Urinary bladder (tissue), 4 donors: ENCODE measurements around the gene CNR2. TPM values are rescaled to one million over a fixed set of nuclear protein-coding genes. Genes with fewer than 3 reads are reported as not detected.
A peak's percentile ranks its signal among the peaks of the same experiment; 100 is the strongest.
"Not testable (repeated sequence)": the region's sequence is repeated elsewhere in the genome, so short reads cannot be mapped to it uniquely, and the experiment has no call there.

Experiments
- DNase-seq: peaks from one replicate; pipeline ENCODE4 v3.0.0-alpha.2; 2015; ENCODE audit errors: extremely low spot score
- H3K27ac ChIP-seq: one replicate; pipeline ENCODE4 v1.5.1; 2013; ENCODE audit warnings: low read depth, mild to moderate bottlenecking, moderate library complexity
- H3K36me3 ChIP-seq: one replicate; pipeline ENCODE4 v1.6.1; 2013; ENCODE audit warnings: mild to moderate bottlenecking, moderate library complexity; ENCODE audit not compliant: insufficient read depth
- H3K4me1 ChIP-seq: one replicate; pipeline ENCODE4 v1.6.1; 2013; ENCODE audit warnings: mild to moderate bottlenecking, moderate library complexity; ENCODE audit not compliant: insufficient read depth
- H3K4me3 ChIP-seq: one replicate; pipeline ENCODE4 v1.5.1; 2013; ENCODE audit warnings: low read depth, low read length
- WGBS: extraction: QIAGEN DNeasy Blood & Tissue Kit; methylation state at CpG from one replicate; pipeline ENCODE4 v1.1.7; 2013; 5-methylcytosine and 5-hydroxymethylcytosine counted together
- polyA plus RNA-seq: library from polyadenylated mRNA; stranded (reverse); fragments of 200-250 nt; gene quantifications from one replicate; pipeline ENCODE4 v1.2.3, GENCODE V29; 2013
- total RNA-seq: library from RNA; depleted of rRNA; stranded (reverse); fragments of >200 nt; gene quantifications from one replicate; pipeline ENCODE4 v1.2.3, GENCODE V29; 2014
- donor health status: healthy with polysubstance abuse.
- donor health status: healthy.

Gene CNR2
- total and polyA plus RNA-seq, 2 donors = 0.11 TPM; not detected in 1

DNA sequence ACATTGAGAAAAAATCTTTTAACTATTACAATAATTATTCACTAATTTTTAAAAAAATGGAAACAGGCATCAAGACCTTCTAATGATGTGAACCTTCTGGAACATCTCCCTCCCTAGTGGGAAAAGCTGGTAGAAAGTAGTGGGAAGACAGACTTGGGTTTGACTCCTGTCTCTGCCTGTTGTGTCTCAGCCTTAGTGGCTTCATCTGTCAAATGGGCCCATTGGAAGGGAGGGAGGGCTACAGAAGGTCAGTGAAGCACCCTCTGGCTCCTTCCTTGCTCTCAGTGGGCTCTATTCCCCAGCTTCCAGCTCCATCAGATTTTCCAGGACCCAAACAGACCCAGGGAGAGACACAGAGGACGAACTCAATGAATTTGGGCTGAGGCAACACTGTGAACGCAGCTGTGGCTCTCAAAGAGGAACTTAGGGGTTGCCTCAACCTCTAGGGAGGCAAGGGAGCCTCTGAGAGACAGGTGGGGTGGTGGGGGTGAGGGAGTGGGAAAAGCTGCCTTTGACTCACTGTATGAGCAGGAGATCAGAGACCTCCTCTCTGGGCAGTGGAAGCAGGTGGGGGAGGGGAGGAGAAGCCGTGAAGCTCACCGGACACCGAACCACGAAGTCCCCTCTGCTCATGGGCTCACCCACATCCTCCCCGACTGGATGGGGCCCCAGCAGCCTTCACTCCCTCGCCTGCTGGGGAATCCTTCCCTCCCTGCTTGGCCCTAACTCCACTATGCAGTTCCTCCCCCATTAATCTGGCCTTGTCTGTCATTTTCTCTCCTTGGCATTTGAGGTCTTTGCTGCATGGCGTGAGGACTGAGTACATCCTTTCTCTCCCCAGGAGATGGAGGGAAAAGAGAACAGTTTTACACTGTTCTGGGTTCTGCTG is 4.5 kb downstream of the CNR2 start:
- Histone ChIP-seq H3K4me1 (no peaks in the 10 kb centered on the region), H3K27ac (no peak overlapping the region), H3K4me3 (no peak overlapping the region), H3K36me3 (no peaks in the 10 kb centered on the region)
- DNase-seq = no peak
- 40% methylated on average over 9 of the region's 9 CpGs for WGBS

DNA sequence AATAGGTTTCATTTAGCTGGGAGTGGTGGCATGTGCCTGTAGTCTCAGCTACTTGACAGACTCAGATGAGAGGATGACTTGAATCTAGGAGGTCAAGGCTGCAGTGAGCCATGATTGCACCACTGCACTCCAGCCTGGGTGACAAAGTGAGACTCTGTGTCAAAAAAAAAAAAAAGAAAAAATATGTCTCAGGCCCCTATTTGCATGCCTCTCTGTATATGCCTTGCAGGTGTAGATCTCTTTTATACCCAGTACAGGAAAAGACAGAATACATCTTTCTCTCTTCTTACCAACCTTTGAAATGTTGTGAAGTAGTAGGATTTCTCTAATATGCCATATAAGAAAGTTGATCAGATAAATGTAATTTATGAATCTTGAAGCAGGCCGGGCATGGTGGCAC is 6.4 kb downstream of the CNR2 start:
- Histone ChIP-seq H3K27ac (no peak overlapping the region), H3K4me1 (no peaks in the 10 kb centered on the region), H3K4me3 (no peak overlapping the region), H3K36me3 (no peaks in the 10 kb centered on the region)
- WGBS = 69% methylated on average over 1 of the region's 1 CpG
- DNase-seq = no peak

DNA sequence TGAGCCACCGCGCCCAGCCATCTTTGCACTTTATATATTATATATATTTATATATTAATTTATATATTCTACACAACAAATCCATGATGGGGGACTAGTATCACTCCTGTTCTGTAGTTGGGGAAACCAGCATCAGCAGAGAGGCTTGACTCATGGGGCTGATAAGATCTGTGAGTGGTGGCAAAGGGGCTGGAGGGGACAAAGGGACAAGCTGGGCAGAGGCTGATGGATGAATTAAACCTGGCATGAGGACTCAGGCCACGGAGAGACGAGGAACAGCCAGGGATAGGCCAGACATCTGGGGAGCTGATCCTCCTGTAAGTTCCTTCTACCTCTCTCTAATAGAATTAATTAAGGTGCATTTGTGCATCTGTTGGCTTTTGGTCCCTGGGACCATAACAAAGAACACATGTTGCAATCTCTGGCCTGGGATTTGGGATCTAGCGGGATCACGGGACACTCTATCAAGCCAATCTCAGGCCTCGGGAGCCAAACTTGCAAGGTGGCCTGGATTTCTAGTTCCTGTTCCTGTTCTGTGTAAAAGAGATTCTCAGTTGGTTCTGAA is 7.6 kb downstream of the CNR2 start:
- H3K4me1 ChIP-seq = no peaks in the 10 kb centered on the region
- H3K36me3 ChIP-seq = no peaks in the 10 kb centered on the region
- H3K4me3 ChIP-seq = no peak overlapping the region
- WGBS = 88% methylated on average over 7 of the region's 7 CpGs
- DNase-seq = no peak
- H3K27ac ChIP-seq = no peak overlapping the region

GRCh38 chr1:23904748-23905357 is 8.3 kb downstream of the CNR2 start:
- H3K4me3 ChIP-seq = no peak overlapping the region
- H3K4me1 ChIP-seq = no peaks in the 10 kb centered on the region
- no peak overlapping the region for H3K27ac ChIP-seq
- 83% methylated on average over 10 of the region's 10 CpGs for WGBS
- DNase-seq = no peak
- no peaks in the 10 kb centered on the region for H3K36me3 ChIP-seq

DNA sequence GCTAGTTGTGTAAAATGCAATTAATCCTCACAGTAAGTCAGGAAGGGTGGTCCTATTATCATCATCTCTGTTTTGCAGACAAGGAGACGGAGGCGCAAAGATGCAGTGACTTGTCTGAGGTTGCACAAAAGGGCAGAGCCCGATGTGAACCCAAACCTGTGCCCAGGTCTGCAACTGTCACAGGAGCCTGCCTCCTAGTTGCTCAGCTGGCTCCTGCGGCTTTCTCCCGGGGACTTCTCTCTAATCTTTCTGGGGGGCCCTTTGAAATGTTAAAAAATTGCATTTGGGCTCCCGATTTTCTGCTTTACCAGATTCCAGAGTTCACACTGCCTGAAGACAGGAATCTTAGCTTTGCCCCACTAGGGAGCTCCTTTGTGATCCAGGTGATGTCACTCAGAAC is 9.4 kb downstream of the CNR2 start:
- H3K36me3 ChIP-seq = no peaks in the 10 kb centered on the region
- H3K4me3 ChIP-seq = no peak overlapping the region
- WGBS = 63% methylated on average over 6 of the region's 6 CpGs
- DNase-seq = no peak
- no peaks in the 10 kb centered on the region for H3K4me1 ChIP-seq
- no peak overlapping the region for H3K27ac ChIP-seq

DNA sequence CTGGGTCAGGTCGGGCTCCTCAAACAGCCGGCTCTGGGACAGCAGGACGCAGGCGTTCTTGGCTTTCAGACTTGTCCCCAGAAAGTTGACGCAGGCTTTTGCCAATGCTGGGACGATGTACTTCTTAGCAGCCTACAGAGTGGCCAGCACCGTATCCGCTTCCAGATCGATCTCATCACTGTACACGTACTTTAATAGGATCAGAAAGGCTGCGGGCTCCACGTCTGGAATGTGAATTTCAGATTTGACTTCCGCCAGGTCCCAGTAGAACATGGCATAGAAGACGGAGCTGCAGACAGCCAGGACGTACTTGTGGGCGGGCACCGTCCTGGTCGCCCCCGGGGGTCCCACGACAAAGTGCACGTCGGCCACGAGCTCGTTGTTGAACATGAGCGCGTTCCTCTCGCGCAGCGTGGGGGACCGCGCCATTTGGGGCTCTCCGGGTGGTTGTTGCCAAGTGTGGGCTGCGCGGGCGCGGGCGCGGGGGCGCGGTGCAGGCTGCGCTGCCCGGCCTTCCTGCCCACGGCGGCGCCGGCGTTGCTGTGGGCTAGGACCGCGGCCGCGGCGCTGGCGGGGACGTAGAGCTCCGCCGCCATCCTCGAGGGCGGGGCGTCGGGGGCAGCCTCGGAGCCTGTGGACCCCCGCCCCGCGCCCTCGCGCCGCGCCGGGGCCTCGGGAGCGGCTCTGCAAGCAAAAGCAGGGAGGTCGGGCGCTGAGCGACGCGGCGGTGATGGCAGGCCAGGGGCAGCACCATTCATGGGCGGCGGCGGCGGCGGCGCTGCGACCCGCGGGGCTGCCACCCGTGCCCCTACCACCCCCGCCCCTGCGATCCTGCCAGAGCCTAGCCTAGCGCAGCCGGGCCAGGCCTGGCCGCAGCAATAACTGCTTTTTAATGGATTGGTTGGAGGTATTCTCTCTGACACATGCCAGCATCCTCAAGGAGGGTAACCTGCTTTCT is 10.6 kb downstream of the CNR2 start:
- Histone ChIP-seq H3K27ac (no peak overlapping the region), H3K4me1 (no peaks in the 10 kb centered on the region), H3K4me3 (peak overlapping the region; percentile 36), H3K36me3 (no peaks in the 10 kb centered on the region)
- WGBS = 15% methylated on average over 92 of the region's 92 CpGs
- no peak for DNase-seq

GRCh38 chr1:23900017-23900416 is 13.1 kb downstream of the CNR2 start:
- not testable (repeated sequence) for H3K4me3 ChIP-seq, H3K4me1 ChIP-seq, H3K27ac ChIP-seq, DNase-seq, H3K36me3 ChIP-seq
- WGBS = 64% methylated on average over 8 of the region's 8 CpGs

DNA sequence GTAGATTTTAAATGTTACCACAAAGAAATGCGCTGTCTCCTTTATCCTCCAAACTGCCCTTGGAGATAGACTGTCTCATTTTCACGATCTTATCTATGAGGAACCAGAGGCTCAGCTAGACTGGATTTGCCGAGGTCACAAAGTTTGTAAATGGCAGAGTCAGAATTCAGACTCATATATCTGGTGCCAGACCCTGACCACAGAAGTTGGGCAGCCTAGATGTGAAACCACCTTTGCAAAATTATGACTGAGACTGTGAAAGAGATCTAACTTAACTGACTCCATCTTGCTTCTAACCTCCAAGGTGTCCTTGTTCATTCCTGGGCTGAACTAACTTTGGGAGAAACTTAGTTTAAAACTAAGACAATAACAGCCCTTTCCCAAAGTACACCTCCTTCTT is 14.1 kb downstream of the CNR2 start:
- Histone ChIP-seq H3K36me3 (no peaks in the 10 kb centered on the region), H3K4me3 (no peak overlapping the region), H3K27ac (no peak overlapping the region), H3K4me1 (no peaks in the 10 kb centered on the region)
- WGBS = 72% methylated on average over 3 of the region's 3 CpGs
- DNase-seq = no peak

GRCh38 chr1:23897083-23897482 is 16.1 kb downstream of the CNR2 start:
- no peaks in the 10 kb centered on the region for H3K4me1 ChIP-seq
- no peak for DNase-seq
- H3K27ac ChIP-seq = no peak overlapping the region
- no peaks in the 10 kb centered on the region for H3K36me3 ChIP-seq
- H3K4me3 ChIP-seq = no peak overlapping the region
- WGBS = 77% methylated on average over 6 of the region's 6 CpGs

- Histone ChIP-seq H3K4me1 (no peaks in the 10 kb centered on the region), H3K27ac (no peak overlapping the region), H3K4me3 (no peak overlapping the region), H3K36me3 (no peaks in the 10 kb centered on the region)
- DNase-seq = no peak
- 34% methylated on average over 3 of the region's 3 CpGs for WGBS
Measured at GRCh38 chr1:23896491-23896890, 16.7 kb downstream of the CNR2 start.

- H3K27ac ChIP-seq = no peak overlapping the region
- WGBS = 60% methylated on average over 4 of the region's 4 CpGs
- H3K36me3 ChIP-seq = no peaks in the 10 kb centered on the region
- DNase-seq = no peak
- H3K4me3 ChIP-seq = no peak overlapping the region
- no peaks in the 10 kb centered on the region for H3K4me1 ChIP-seq
Measured at GRCh38 chr1:23895993-23896392, 17.2 kb downstream of the CNR2 start.

DNA sequence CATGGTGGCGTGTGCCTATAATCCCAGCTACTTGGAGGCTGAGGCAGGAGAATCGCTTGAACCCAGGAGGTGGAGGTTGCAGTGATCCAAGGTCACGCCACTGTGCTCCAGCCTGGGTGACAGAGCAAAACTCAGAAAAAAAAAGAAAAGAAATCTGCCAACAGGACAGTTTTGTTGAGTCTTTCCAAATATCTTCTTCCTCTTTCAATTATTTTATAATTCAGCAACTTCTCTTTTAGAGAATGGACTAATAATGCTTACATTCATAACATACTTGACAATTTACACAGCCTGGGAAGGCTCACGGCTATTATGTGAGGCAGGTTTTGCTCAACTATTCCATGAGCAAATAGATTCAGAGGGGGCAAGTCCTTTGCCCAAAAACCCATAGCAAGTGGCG is 18.1 kb downstream of the CNR2 start:
- DNase-seq = no peak
- Histone ChIP-seq H3K27ac (no peak overlapping the region), H3K36me3 (no peaks in the 10 kb centered on the region), H3K4me3 (no peak overlapping the region), H3K4me1 (no peaks in the 10 kb centered on the region)
- 81% methylated on average over 5 of the region's 5 CpGs for WGBS

DNA sequence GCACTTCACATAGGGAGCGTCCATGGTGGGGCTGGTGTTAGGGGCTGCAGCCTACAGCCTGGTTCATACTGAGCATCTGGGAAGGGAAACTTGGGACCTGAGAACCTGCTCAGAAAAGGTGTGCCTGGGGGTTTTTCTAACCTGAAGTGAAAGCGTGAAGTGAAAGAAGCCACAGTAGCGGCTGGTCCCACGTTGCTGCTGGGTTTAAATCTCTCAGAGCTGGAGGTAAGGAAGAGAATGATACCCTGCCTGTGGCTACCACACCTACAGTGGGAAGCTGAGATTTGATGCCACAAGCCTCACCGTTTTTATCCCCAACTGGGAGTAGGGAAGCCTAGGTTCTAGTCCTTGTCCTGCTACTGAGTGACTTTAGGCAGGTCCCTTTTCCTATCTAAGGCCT is 24.1 kb downstream of the CNR2 start:
- Histone ChIP-seq H3K4me3 (no peak overlapping the region), H3K36me3 (no peaks in the 10 kb centered on the region), H3K4me1 (no peaks in the 10 kb centered on the region), H3K27ac (no peak overlapping the region)
- DNase-seq = no peak
- 81% methylated on average over 5 of the region's 5 CpGs for WGBS
